ENCODE results near the gene SNAPC2.

- TF ChIP-seq ZNF384 (IDR thresholded peaks at IDR 0.05) (no peak), FOXM1 (IDR thresholded peaks at IDR 0.05; ENCODE audit: borderline replicate concordance) (no peak), TARDBP (IDR thresholded peaks at IDR 0.05) (no peak), SP1 (IDR thresholded peaks at IDR 0.05) (no peak), SUZ12 (IDR thresholded peaks at IDR 0.05) (no peak), ARNT (IDR thresholded peaks at IDR 0.05) (no peak), NFRKB (IDR thresholded peaks at IDR 0.05) (no peak), FOXK2 (IDR thresholded peaks at IDR 0.05) (no peak), HDGF (IDR thresholded peaks at IDR 0.05; ENCODE audit: borderline replicate concordance) (no peak), LEF1 (IDR thresholded peaks at IDR 0.05; ENCODE audit: borderline replicate concordance) (no peak), ELF4 (IDR thresholded peaks at IDR 0.05) (no peak), FOXA1 (IDR thresholded peaks at IDR 0.05) (no peak)
Observed at GRCh38 chr19:7872306-7873204, 47.6 kb upstream of the SNAPC2 start.

Measured in HEK293T (cell line).